Right renal cortex interstitium (tissue), 3 donors: ENCODE results near the gene ID3. TPM values are rescaled to one million over a fixed set of nuclear protein-coding genes. Genes with fewer than 3 reads are reported as not detected.

Experiments
- DNase-seq, 3 donors: peaks; one replicate each; pipeline ENCODE4 v3.0.0-alpha.2; 2013; ENCODE audit warnings: low read depth in 3 of 3, low spot score in 2 of 3
- polyA plus RNA-seq, 3 donors: library from polyadenylated mRNA; unstranded; fragments of 120-200 nt; gene quantifications; one replicate each; pipeline ENCODE4 v1.2.1, GENCODE V29; 2013; ENCODE audit not compliant: insufficient read length in 3 of 3

ID3 gene
- polyA plus RNA-seq, 3 donors, result 267 to 340 (median 324) TPM

DNA sequence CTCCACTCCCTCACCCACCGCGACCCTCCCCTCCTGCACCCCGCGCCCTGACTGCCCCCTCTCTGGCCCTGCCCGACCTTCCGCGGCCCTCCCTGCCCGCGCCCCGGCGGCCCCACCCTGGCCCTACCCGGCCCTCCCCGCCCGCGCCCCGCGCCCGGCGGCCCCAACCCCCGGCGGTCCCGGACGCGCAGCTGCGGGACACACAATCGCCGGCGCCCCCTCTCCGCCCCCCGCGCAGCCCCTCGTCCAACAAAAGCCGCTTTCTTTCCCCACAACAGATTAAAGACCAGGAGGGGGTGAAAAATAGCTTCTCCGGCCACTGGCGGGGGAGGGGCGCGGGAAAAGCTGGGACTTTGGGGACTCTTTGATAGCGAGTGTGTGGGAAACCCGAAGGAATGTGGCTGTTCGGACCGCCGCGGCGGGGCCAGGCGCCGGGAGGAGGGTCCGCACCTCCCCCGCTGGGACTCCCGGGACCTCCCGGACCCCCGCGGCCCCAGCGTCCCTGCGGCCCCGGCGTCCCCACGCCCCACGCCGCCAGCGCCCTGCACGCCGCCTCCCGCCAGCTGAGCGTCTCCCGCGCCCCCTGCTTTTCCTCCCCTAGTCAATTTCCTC lies 8.8 kb upstream of the ID3 start:
- DNase-seq, result no peak

- no peak for DNase-seq
Measured at GRCh38 chr1:23567629-23567995, 8.3 kb upstream of the ID3 start.

DNA sequence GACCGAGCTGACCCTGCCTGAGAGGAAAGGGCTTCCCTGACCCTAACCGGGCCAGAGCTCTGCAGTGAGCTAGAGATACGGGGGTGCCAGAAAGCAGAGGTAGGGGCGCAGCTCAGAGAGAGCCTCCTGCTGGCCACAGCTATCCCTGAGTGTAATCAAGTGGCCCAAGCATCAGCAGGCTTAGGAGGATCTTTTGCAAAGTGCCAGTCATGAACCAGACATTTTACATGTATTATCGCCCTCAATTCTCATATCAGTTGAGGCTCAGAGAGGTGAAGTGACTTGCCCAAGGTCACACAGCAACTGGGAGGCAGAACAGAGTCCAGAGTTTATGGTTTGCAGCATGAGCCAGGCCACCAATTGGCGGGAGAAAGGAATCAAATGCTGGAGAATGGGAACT lies 7.0 kb upstream of the ID3 start:
- no peak for DNase-seq

- DNase-seq, result no peak
Measured at GRCh38 chr1:23565776-23566175, 6.5 kb upstream of the ID3 start.

GRCh38 chr1:23564529-23565122 lies 5.3 kb upstream of the ID3 start:
- DNase-seq, result no peak

GRCh38 chr1:23563755-23564374 lies 4.6 kb upstream of the ID3 start:
- DNase-seq, result no peak

DNA sequence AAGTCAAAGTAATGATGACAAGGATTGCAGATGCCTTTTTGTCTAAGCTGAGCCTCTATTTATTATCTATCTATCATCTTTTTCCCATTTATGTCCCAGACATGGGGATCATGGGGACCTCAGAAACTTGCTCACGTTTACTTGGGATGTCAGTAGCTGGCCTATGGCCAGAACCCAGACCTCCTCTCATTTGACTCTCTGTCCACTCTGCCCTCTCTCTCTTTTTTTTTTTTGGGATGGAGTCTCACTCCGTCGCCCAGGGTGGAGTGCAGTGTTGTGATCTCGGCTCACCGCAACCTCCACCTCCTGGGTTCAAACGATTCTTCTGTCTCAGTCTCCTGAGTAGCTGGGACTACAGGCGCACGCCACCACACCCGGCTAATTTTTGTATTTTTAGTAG lies 3.7 kb upstream of the ID3 start:
- no peak for DNase-seq

- peak; percentile 95 to 98 (median 96) for DNase-seq
Measured at GRCh38 chr1:23562137-23562876, 3.0 kb upstream of the ID3 start.

- no peak for DNase-seq
Measured at GRCh38 chr1:23561813-23562100, 2.5 kb upstream of the ID3 start.

- DNase-seq, result no peak
Measured at GRCh38 chr1:23561076-23561812, 1.9 kb upstream of the ID3 start.

- DNase-seq, result no peak
Measured at GRCh38 chr1:23559985-23560741, 862 bp upstream of the ID3 start.

- DNase-seq, result no peak
Measured at GRCh38 chr1:23558872-23559135, 497 bp downstream of the ID3 start.

GRCh38 chr1:23558140-23558871 lies 995 bp downstream of the ID3 start:
- no peak for DNase-seq

GRCh38 chr1:23557471-23558124 lies 1.7 kb downstream of the ID3 start:
- DNase-seq, result no peak

GRCh38 chr1:23556635-23557470 lies 2.4 kb downstream of the ID3 start:
- no peak for DNase-seq

GRCh38 chr1:23555986-23556634 lies 3.2 kb downstream of the ID3 start:
- no peak for DNase-seq

DNA sequence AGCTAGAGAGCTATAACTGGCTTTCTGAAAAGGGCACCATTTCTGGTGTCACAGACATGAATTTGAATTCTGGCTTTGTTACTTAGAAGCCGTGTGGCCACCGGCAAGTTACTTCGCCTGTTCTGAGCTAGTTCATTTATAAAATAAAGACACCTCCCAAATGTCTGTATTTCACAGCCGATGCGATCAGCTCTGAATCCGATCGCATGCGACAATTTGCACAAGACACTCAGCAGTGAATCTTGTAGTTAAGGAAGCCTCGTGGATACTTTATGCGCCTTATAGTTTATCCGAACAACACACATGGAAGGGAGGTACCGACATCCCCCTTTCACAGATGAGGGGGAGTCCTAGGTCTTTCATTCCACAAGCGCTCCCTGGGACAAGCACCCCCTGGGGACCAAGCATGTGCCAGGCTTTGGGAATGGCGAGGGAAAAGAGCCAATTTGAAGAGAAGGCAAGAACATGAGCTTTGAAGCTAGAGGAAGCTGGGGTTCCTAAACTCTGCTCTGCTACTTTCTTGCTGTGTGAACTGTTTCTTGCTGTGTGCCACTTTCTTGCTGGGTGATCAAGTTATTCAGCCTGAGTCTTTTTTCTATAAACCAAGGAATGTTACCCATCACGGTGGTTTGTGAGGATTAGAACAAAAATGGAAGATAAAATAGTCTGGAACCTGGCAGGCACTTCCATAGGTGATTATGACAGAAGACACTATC lies 3.9 kb downstream of the ID3 start:
- DNase-seq, result no peak
